Right lung (tissue), 5 donors: ENCODE data around the gene COL25A1. TPM values are rescaled to one million over a fixed set of nuclear protein-coding genes. Genes with fewer than 3 reads are reported as not detected.
A peak's percentile ranks its signal among the peaks of the same experiment; 100 is the strongest.
"Not testable (repeated sequence)": the region's sequence is repeated elsewhere in the genome, so short reads cannot be mapped to it uniquely, and the experiment has no call there.

ENCODE experiments used
- DNase-seq, 2 donors: peaks; one replicate each; pipeline ENCODE4 v3.0.0-alpha.2; 2013
- polyA plus RNA-seq, 5 donors: library from polyadenylated mRNA; unstranded; fragments of 120-200 nt; gene quantifications; one replicate each; pipeline versions ENCODE4 v1.2.1 to v1.2.3, GENCODE V29; 2013; ENCODE audit warnings: inconsistent platforms in 1 of 5, low replicate concordance in 1 of 5; ENCODE audit not compliant: insufficient read length in 5 of 5, insufficient read depth in 1 of 5

The COL25A1 gene
- polyA plus RNA-seq, 5 donors = 1.3 to 2.6 (median 1.6) TPM

GRCh38 chr4:109169170-109169569 is 133.3 kb downstream of the COL25A1 start:
- DNase-seq = no peak

- no peak for DNase-seq
These were observed 135.9 kb downstream of the COL25A1 start for GRCh38 chr4:109166586-109166985.

GRCh38 chr4:109166126-109166525 is 136.3 kb downstream of the COL25A1 start:
- no peak for DNase-seq

- DNase-seq = no peak
These were observed 138.4 kb downstream of the COL25A1 start for GRCh38 chr4:109164011-109164410.

GRCh38 chr4:109163493-109163892 is 139.0 kb downstream of the COL25A1 start:
- DNase-seq = no peak

- DNase-seq = no peak
These were observed 139.7 kb downstream of the COL25A1 start for GRCh38 chr4:109162759-109163158.

- no peak for DNase-seq
These were observed 142.0 kb downstream of the COL25A1 start for GRCh38 chr4:109160494-109160893.

GRCh38 chr4:109157696-109158095 is 144.8 kb downstream of the COL25A1 start:
- DNase-seq = no peak

GRCh38 chr4:109157205-109157604 is 145.3 kb downstream of the COL25A1 start:
- no peak for DNase-seq

GRCh38 chr4:109156356-109156755 is 146.1 kb downstream of the COL25A1 start:
- DNase-seq = peak in 1 of 2 donors; percentile 11

- DNase-seq = no peak
These were observed 146.7 kb downstream of the COL25A1 start for GRCh38 chr4:109155682-109156283.

GRCh38 chr4:109155084-109155483 is 147.4 kb downstream of the COL25A1 start:
- DNase-seq = no peak

- DNase-seq = no peak
These were observed 148.0 kb downstream of the COL25A1 start for GRCh38 chr4:109154424-109154823.

GRCh38 chr4:109149836-109150235 is 152.6 kb downstream of the COL25A1 start:
- DNase-seq = no peak

GRCh38 chr4:109148577-109149075 is 153.8 kb downstream of the COL25A1 start:
- no peak for DNase-seq

GRCh38 chr4:109147135-109147534 is 155.3 kb downstream of the COL25A1 start:
- no peak for DNase-seq

GRCh38 chr4:109146499-109146898 is 156.0 kb downstream of the COL25A1 start:
- no peak for DNase-seq

GRCh38 chr4:109138125-109138524 is 164.3 kb downstream of the COL25A1 start:
- not testable (repeated sequence) for DNase-seq

- DNase-seq = no peak
These were observed 167.5 kb downstream of the COL25A1 start for GRCh38 chr4:109134921-109135320.

- DNase-seq = no peak
These were observed 168.2 kb downstream of the COL25A1 start for GRCh38 chr4:109134268-109134667.

GRCh38 chr4:109131559-109131958 is 170.9 kb downstream of the COL25A1 start:
- DNase-seq = no peak

- no peak for DNase-seq
These were observed 173.9 kb downstream of the COL25A1 start for GRCh38 chr4:109128589-109128988.

GRCh38 chr4:109127866-109128265 is 174.6 kb downstream of the COL25A1 start:
- DNase-seq = no peak

- no peak for DNase-seq
These were observed 175.6 kb downstream of the COL25A1 start for GRCh38 chr4:109126856-109127255.
